GM19328 (cell line): ENCODE data around the gene CHML.
"Not testable (repeated sequence)": the region's sequence is repeated elsewhere in the genome, so short reads cannot be mapped to it uniquely, and the experiment has no call there.

Experiments used
- ATAC-seq: cut with Tn5 transposase; IDR thresholded peaks from one replicate; pipeline ENCODE4 v1.9.1; 2021; ENCODE audit warnings: mild to moderate bottlenecking, moderate library complexity; ENCODE audit not compliant: unreplicated experiment

CHML gene

GRCh38 chr1:241640149-241640866 lies at the start of gene CHML, which contains the start of gene OPN3:
CHML (minus strand) TSS chr1:241640369; CDS start chr1:241635766, 4,603 bp downstream.
OPN3 (minus strand) TSS chr1:241640369; CDS start chr1:241640254, 115 bp downstream.
- peak; percentile 91 for ATAC-seq

GRCh38 chr1:241688940-241689368 lies 48.8 kb upstream of the CHML start:
- no peak for ATAC-seq

GRCh38 chr1:241684108-241684507 lies 43.9 kb upstream of the CHML start:
- no peak for ATAC-seq

GRCh38 chr1:241682921-241683320 lies 42.8 kb upstream of the CHML start:
- ATAC-seq = no peak

- ATAC-seq = not testable (repeated sequence)
These were observed 41.8 kb upstream of the CHML start for GRCh38 chr1:241681861-241682448.

- ATAC-seq = no peak
These were observed 39.8 kb upstream of the CHML start for GRCh38 chr1:241679961-241680360.

GRCh38 chr1:241679404-241679803 lies 39.2 kb upstream of the CHML start:
- ATAC-seq = no peak

GRCh38 chr1:241678536-241678935 lies 38.4 kb upstream of the CHML start:
- no peak for ATAC-seq

- peak; percentile 90 for ATAC-seq
These were observed 37.0 kb upstream of the CHML start for GRCh38 chr1:241677201-241677600.

- no peak for ATAC-seq
These were observed 35.8 kb upstream of the CHML start for GRCh38 chr1:241675983-241676382.

- ATAC-seq = no peak
These were observed 34.7 kb upstream of the CHML start for GRCh38 chr1:241674805-241675384.

- no peak for ATAC-seq
These were observed 32.1 kb upstream of the CHML start for GRCh38 chr1:241672301-241672700.

- no peak for ATAC-seq
These were observed 26.2 kb upstream of the CHML start for GRCh38 chr1:241666419-241666818.

- ATAC-seq = no peak
These were observed 20.3 kb upstream of the CHML start for GRCh38 chr1:241660424-241660972.

GRCh38 chr1:241659016-241659415 lies 18.8 kb upstream of the CHML start:
- ATAC-seq = not testable (repeated sequence)

GRCh38 chr1:241658081-241658793 lies 18.1 kb upstream of the CHML start:
- no peak for ATAC-seq

- ATAC-seq = no peak
These were observed 14.5 kb upstream of the CHML start for GRCh38 chr1:241654641-241655040.

GRCh38 chr1:241654019-241654418 lies 13.8 kb upstream of the CHML start:
- ATAC-seq = no peak

GRCh38 chr1:241652012-241652411 lies 11.8 kb upstream of the CHML start, which contains the start of gene WDR64:
WDR64 (plus strand) TSS chr1:241652281; CDS start chr1:241652485, 204 bp downstream.
- ATAC-seq = no peak

- ATAC-seq = no peak
These were observed 8.0 kb upstream of the CHML start for GRCh38 chr1:241648159-241648558.

GRCh38 chr1:241647658-241648057 lies 7.5 kb upstream of the CHML start:
- ATAC-seq = no peak
